HG03045 (cell line): Measurements from ENCODE around the gene CACNB3.
"Not testable (repeated sequence)": the region's sequence is repeated elsewhere in the genome, so short reads cannot be mapped to it uniquely, and the experiment has no call there.

Source experiments
- ATAC-seq: cut with Tn5 transposase; IDR thresholded peaks from one replicate; pipeline ENCODE4 v1.9.1; 2021; ENCODE audit warnings: mild to moderate bottlenecking, moderate library complexity; ENCODE audit not compliant: unreplicated experiment

CACNB3 gene

GRCh38 chr12:48816143-48816854, 2.0 kb upstream of the CACNB3 start:
- ATAC-seq = no peak

GRCh38 chr12:48818831-48819590, 715 bp downstream of the CACNB3 start:
- no peak for ATAC-seq

- no peak for ATAC-seq
These were observed 1.9 kb downstream of the CACNB3 start for GRCh38 chr12:48819986-48820725.

- ATAC-seq = no peak
These were observed 3.8 kb downstream of the CACNB3 start for GRCh38 chr12:48822139-48822538.

GRCh38 chr12:48822711-48823110, 4.4 kb downstream of the CACNB3 start:
- no peak for ATAC-seq

- no peak for ATAC-seq
These were observed 5.0 kb downstream of the CACNB3 start for GRCh38 chr12:48823281-48823680.

GRCh38 chr12:48824112-48824511, 5.8 kb downstream of the CACNB3 start:
- ATAC-seq = no peak

GRCh38 chr12:48824905-48825304, 6.6 kb downstream of the CACNB3 start:
- ATAC-seq = no peak

GRCh38 chr12:48826209-48826855, 8.0 kb downstream of the CACNB3 start:
- ATAC-seq = no peak

GRCh38 chr12:48827026-48827425, 8.7 kb downstream of the CACNB3 start:
- no peak for ATAC-seq

- no peak for ATAC-seq
These were observed 9.3 kb downstream of the CACNB3 start for GRCh38 chr12:48827513-48828096.

- no peak for ATAC-seq
These were observed 10.0 kb downstream of the CACNB3 start for GRCh38 chr12:48828293-48828692.

GRCh38 chr12:48828841-48829575, 10.7 kb downstream of the CACNB3 start:
- no peak for ATAC-seq

GRCh38 chr12:48831257-48831656, 13.0 kb downstream of the CACNB3 start:
- ATAC-seq = no peak

- no peak for ATAC-seq
These were observed 14.2 kb downstream of the CACNB3 start for GRCh38 chr12:48832321-48833060.

GRCh38 chr12:48838048-48838447, 19.8 kb downstream of the CACNB3 start:
- ATAC-seq = no peak

GRCh38 chr12:48842021-48842420, 23.7 kb downstream of the CACNB3 start:
- not testable (repeated sequence) for ATAC-seq

GRCh38 chr12:48851883-48852733, 33.8 kb downstream of the CACNB3 start, which contains the start of gene DDX23:
DDX23 (minus strand) TSS chr12:48852163; CDS start chr12:48845782, 6,381 bp downstream.
- ATAC-seq = peak; percentile 96
